ENCODE measurements around the gene ITGA1. TPM values are rescaled to one million over a fixed set of nuclear protein-coding genes. Genes with fewer than 3 reads are reported as not detected.
A peak's percentile ranks its signal among the peaks of the same experiment; 100 is the strongest.
"Not testable (repeated sequence)": the region's sequence is repeated elsewhere in the genome, so short reads cannot be mapped to it uniquely, and the experiment has no call there.

The ITGA1 gene
- total and polyA plus RNA-seq, 2 donors from 2014 or later, result 13.3 to 65.6 TPM

GRCh38 chr5:52842111-52842510 is 54.4 kb downstream of the ITGA1 start:
- Histone ChIP-seq H3K9ac (ENCODE audit: low read length in 3 of 3) (no peak overlapping the region), H3K27me3 (ENCODE audit: control insufficient read depth, insufficient read depth, low read length) (no peaks in the 10 kb centered on the region), H3K4me1 (ENCODE audit: control insufficient read depth in 2 of 3, insufficient read depth in 2 of 3, low read depth in 1 of 3, low read length in 3 of 3) (peaks cover 8 to 41% (median 11%) of the 10 kb centered on the region in 3 donors), H3K4me3 (ENCODE audit: low read length in 3 of 3) (no peak overlapping the region), H3K36me3 (ENCODE audit: control insufficient read depth in 2 of 3, insufficient read depth in 3 of 3, low read length in 3 of 3) (no peaks in the 10 kb centered on the region), H3K27ac (ENCODE audit: low read depth in 2 of 2, low read length in 2 of 2) (peak overlapping the region in 1 of 2 donors; percentile 25), H3K9me3 (ENCODE audit: control insufficient read depth in 2 of 3, insufficient read depth in 1 of 3, low read length in 3 of 3) (no peaks in the 10 kb centered on the region)
- DNase-seq (no peak), FAIRE-seq (no peak)
- no peak for TF ChIP-seq CTCF (IDR thresholded peaks at IDR 0.05; ENCODE audit: borderline replicate concordance, extremely low read depth, insufficient read depth)
- intact Hi-C loops (cut with DNase I), result no loop called here

DNA sequence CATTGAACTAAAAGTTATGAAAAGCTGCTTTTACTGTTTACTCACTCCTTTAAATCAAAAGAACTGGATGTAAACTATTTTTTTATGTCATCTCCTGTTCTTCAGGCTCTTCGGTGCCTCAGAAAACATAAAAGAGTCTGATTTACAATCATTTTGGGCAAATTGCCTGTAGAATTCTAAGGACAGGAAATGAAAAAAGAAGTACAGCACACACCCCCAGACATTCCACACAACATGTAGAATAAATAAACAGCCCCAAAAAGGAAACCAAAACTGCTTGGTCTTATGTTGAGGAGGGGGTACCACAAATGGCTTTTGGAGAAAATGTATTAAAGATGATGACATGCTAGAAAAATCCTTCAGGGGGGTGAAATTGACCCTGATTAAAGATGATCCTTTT is 57.2 kb downstream of the ITGA1 start:
- FAIRE-seq, result no peak

DNA sequence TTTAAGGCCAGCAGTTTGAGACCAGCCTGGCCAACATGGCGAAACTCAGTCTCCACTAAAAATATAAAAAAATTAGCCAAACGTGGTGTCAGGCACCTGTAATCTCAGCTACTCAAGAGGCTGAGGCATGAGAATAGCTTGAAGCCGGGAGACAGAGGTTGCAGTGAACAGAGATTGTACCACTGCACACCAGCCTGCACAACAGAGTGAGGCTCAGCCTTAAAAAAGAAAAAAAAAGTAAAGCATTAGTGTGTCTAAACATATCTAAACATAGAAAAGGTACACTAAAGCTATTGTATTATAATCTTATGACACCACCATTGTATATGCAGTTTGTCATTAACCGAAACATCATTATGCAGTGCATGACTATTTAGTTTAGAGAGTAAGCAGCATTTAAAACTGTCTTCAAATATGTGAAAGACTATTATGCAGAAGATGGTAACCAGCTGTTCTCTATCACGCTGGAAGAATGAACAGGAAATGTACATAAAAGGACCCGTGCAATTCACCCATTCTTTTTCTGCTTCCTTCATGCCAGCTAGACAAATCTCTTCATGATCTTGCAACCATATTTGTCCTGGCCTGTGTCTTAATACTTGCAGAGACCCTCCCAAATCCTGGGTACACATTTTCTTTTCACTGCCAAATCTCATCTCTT is 58.6 kb downstream of the ITGA1 start:
- FAIRE-seq (no peak), DNase-seq (peak in 2 of 5 donors; percentile 44 to 82)
- Histone ChIP-seq H3K4me1 (ENCODE audit: control insufficient read depth in 2 of 3, insufficient read depth in 2 of 3, low read depth in 1 of 3, low read length in 3 of 3) (peaks cover 0 to 10% (median 6%) of the 10 kb centered on the region in 3 donors), H3K36me3 (ENCODE audit: control insufficient read depth in 2 of 3, insufficient read depth in 3 of 3, low read length in 3 of 3) (no peaks in the 10 kb centered on the region), H3K9me3 (ENCODE audit: control insufficient read depth in 2 of 3, insufficient read depth in 1 of 3, low read length in 3 of 3) (no peaks in the 10 kb centered on the region), H3K9ac (ENCODE audit: low read length in 3 of 3) (no peak overlapping the region), H3K4me3 (ENCODE audit: low read length in 3 of 3) (no peak overlapping the region), H3K27me3 (ENCODE audit: control insufficient read depth, insufficient read depth, low read length) (no peaks in the 10 kb centered on the region), H3K27ac (ENCODE audit: low read depth in 2 of 2, low read length in 2 of 2) (no peak overlapping the region)
- TF ChIP-seq CTCF (IDR thresholded peaks at IDR 0.05; ENCODE audit: borderline replicate concordance, extremely low read depth, insufficient read depth), result no peak
- intact Hi-C loops (cut with DNase I), result no loop called here

More for the DNA sequence above, 57.2 kb downstream of the ITGA1 start:
- Histone ChIP-seq H3K4me3 (ENCODE audit: low read length in 3 of 3) (no peak overlapping the region), H3K9ac (ENCODE audit: low read length in 3 of 3) (no peak overlapping the region), H3K27ac (ENCODE audit: low read depth in 2 of 2, low read length in 2 of 2) (peak overlapping the region in 1 of 2 donors; percentile 13), H3K4me1 (ENCODE audit: control insufficient read depth in 2 of 3, insufficient read depth in 2 of 3, low read depth in 1 of 3, low read length in 3 of 3) (peaks cover 2 to 23% (median 6%) of the 10 kb centered on the region in 3 donors), H3K36me3 (ENCODE audit: control insufficient read depth in 2 of 3, insufficient read depth in 3 of 3, low read length in 3 of 3) (no peaks in the 10 kb centered on the region), H3K9me3 (ENCODE audit: control insufficient read depth in 2 of 3, insufficient read depth in 1 of 3, low read length in 3 of 3) (no peaks in the 10 kb centered on the region), H3K27me3 (ENCODE audit: control insufficient read depth, insufficient read depth, low read length) (no peaks in the 10 kb centered on the region)
- intact Hi-C loops (cut with DNase I), result no loop called here
- TF ChIP-seq CTCF (IDR thresholded peaks at IDR 0.05; ENCODE audit: borderline replicate concordance, extremely low read depth, insufficient read depth), result no peak
- peak in 2 of 5 donors; percentile 75 to 92 for DNase-seq

- H3K4me1 ChIP-seq (ENCODE audit: control insufficient read depth in 2 of 3, insufficient read depth in 2 of 3, low read depth in 1 of 3, low read length in 3 of 3); H3K36me3 ChIP-seq (ENCODE audit: control insufficient read depth in 2 of 3, insufficient read depth in 3 of 3, low read length in 3 of 3); H3K27me3 ChIP-seq (ENCODE audit: control insufficient read depth, insufficient read depth, low read length); H3K27ac ChIP-seq (ENCODE audit: low read depth in 2 of 2, low read length in 2 of 2); FAIRE-seq; H3K4me3 ChIP-seq (ENCODE audit: low read length in 3 of 3); H3K9me3 ChIP-seq (ENCODE audit: control insufficient read depth in 2 of 3, insufficient read depth in 1 of 3, low read length in 3 of 3); H3K9ac ChIP-seq (ENCODE audit: low read length in 3 of 3); DNase-seq; intact Hi-C loops (cut with DNase I): not testable (repeated sequence)
These were observed 61.0 kb downstream of the ITGA1 start for GRCh38 chr5:52848688-52849087.
